Measurements from ENCODE around the gene AJM1.

DNA sequence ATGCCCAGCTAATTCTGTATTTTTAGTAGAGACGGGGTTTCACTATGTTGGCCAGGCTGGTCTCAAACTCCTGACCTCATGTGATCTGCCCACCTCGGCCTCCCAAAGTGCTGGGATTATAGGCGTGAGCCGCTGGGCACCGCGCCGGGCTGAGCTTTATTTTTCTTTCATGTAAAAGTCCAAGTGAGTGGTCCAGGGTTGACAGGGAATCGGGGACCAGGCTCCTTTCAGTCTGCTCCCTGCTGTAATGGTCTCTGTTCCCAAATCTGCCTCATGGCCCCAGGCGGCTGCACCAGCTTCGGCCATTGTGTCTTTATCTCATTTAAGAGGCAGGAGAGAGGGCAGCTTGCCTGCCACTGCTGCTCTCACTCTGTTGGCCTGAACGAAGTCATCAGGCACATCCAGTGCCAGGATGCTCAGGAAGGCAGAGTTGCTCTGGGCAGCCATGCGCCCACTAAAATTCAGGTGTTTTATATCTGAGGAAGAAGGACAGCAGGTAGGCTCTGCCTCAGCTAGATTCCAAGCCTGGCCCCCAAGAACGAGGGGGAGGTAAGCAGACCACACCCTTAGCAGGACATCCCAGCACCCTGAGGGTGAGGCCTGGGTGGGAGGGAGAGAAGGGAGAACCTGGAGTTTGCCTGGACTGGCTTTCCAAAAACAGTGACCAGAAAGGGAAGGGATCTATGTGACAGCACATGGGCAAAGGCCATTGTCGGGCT lies 47.8 kb upstream of the AJM1 start:
- TF ChIP-seq, protein P1, sequence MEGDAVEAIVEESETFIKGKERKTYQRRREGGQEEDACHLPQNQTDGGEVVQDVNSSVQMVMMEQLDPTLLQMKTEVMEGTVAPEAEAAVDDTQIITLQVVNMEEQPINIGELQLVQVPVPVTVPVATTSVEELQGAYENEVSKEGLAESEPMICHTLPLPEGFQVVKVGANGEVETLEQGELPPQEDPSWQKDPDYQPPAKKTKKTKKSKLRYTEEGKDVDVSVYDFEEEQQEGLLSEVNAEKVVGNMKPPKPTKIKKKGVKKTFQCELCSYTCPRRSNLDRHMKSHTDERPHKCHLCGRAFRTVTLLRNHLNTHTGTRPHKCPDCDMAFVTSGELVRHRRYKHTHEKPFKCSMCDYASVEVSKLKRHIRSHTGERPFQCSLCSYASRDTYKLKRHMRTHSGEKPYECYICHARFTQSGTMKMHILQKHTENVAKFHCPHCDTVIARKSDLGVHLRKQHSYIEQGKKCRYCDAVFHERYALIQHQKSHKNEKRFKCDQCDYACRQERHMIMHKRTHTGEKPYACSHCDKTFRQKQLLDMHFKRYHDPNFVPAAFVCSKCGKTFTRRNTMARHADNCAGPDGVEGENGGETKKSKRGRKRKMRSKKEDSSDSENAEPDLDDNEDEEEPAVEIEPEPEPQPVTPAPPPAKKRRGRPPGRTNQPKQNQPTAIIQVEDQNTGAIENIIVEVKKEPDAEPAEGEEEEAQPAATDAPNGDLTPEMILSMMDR (IDR thresholded peaks at IDR 0.05) = no peak
- TF ChIP-seq EP300 (IDR thresholded peaks at IDR 0.05) = no peak
- TF ChIP-seq POLR2A (IDR thresholded peaks at IDR 0.05) = no peak
